ENCODE results near the gene TNS1.
"Not testable (repeated sequence)": the region's sequence is repeated elsewhere in the genome, so short reads cannot be mapped to it uniquely, and the experiment has no call there.

The TNS1 gene

DNA sequence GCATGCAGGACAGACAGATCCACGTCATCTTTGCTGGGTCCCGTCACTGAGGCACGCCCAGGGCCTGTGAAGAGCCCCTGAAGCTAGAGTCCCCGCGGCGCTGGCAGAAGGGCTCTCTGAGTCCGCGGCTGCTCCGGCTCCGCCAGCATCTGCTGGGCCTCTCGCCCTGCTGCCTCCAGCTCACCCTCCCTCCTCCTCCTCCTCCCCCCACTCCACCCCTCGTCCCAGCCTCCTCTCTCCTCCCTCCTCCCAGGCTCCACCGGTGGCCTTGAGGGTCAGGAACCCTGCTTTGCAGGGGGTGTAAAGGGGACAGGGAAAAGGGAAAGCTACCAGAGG, at the start of gene TNS1:
Gene TNS1, minus strand, starts transcription at position 151 of the 336 bp plus-strand sequence. Its CDS starts 123 bp downstream, at position 28.
- no peak for DNase-seq

DNA sequence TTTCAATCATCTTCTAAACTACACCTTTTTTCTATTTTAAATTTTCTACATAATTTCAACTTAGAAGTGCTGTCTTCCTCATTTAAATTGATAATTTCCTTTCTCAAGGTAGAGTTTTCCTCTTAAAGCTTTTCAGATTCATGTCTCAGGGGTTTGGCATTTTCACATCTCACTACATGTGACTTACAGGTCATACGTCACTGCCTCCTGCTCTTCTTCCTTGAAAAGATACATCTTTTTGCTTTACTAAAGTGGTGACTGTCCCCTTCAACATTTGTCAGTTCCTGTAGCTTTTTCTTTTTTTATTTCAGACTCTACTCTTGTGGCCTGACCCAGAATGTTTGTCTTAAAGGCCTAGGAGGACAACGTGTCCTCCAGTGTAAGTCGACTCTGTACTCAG, 49.1 kb upstream of the TNS1 start:
- DNase-seq = no peak

DNA sequence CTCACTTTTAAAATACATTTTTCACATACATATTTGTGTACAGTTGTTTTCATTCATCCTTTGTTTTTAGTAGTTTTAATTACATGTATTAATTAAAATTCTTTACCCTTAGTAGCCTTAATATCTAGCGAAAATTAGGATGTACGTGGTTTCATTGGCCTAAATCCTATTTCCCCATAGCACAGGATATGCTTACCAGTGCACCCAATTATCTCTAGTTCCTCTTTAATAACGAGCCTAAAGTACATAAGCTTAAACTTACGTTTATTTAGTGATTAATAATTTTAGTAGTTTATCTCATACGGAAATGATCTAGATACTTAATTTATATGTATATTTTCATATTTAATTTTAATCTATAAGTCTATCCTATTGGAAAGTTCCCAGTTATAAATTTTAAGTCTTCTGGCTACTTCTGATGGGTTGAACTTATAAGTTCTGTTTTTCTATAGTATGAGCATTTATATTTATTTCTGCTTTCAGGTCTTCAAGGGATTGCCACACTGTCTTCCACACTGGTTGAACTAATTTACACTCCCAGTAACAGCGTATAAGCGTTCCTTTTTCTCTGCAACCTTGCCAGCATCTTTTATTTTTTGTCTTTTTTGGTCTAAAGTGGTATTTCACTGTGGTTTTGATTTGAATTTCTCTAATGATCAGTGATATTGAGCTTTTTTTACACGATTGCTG, 44.9 kb upstream of the TNS1 start:
- DNase-seq = peak; percentile 42 to 69 (median 63)

DNA sequence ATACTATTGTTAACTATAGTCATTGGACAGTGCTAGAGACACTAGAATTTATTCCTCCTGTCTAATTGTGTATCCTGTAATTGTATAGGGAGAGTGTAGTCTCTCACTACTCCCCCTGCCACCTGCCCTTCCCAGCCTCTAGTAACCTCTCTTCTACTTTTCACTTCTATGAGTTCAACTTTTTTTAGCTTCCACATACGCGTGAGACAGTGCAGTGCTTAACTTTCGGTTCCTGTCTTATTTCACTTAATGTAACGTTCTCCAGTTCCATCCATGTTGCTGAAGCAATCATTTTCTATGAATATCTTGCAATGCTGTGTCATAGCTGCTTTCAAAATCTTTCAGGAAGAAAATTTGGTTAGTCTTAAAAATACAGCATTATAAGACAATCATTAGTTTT, 43.4 kb upstream of the TNS1 start:
- peak; percentile 77 to 97 (median 94) for DNase-seq

DNA sequence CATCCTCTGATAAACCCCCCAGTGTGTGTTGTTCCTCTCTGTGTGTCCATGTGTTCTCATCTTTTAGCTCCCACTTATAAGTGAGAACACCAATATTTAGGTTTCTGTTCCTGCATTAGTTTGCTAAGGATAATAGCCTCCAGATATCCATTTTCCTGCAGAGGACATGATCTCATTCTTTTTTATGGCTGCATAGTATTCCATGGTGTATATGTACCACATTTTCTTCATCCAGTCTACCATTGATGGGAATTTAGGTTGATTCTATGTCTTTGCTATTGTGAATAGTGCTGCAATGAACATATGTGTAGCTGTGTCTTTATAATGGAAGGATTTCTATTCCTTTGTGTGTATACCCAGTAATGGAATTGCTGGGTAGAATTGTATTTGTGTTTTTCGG, 41.8 kb upstream of the TNS1 start:
- DNase-seq = not testable (repeated sequence)

DNA sequence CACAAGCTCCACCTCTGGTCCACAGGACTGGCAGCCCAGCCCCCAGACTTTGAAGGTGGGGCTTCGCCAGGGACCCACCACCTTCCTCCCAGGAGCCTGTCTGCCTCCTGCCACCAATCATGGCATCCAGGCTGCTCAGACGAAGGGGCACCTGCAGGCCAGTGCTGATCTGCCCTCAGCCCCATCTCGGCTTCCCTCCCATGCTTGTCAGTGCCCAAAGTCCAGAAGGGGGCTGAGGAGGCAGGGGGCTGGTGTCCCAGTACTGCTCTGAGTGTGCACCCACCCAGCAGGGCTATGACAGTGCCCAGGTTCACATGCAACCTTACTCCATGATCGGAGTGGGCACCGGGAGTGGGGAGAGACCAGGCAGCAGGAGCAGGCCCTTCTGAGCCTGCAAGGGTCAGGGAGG, 40.9 kb upstream of the TNS1 start:
- DNase-seq = no peak

DNA sequence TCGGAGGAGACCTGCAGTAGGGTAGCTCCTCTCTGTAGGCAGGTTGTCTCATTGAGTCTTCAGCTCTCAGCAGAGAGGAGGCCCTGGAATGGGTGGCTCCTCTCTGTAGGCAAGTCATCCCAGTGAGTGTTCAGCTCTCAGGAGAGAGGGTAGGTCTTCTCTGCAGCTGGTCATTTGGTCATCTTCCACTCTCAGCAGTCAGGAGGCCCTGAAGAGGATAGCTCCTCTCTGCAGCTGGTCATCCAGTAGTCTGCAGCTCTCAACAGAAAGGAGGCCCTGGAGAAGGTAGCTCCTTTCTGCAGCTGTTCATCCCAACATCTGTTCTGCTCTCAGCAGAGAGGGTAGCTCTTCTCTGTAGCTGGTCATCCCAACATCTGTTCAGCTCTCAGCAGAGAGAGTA, 40.3 kb upstream of the TNS1 start:
- no peak for DNase-seq

DNA sequence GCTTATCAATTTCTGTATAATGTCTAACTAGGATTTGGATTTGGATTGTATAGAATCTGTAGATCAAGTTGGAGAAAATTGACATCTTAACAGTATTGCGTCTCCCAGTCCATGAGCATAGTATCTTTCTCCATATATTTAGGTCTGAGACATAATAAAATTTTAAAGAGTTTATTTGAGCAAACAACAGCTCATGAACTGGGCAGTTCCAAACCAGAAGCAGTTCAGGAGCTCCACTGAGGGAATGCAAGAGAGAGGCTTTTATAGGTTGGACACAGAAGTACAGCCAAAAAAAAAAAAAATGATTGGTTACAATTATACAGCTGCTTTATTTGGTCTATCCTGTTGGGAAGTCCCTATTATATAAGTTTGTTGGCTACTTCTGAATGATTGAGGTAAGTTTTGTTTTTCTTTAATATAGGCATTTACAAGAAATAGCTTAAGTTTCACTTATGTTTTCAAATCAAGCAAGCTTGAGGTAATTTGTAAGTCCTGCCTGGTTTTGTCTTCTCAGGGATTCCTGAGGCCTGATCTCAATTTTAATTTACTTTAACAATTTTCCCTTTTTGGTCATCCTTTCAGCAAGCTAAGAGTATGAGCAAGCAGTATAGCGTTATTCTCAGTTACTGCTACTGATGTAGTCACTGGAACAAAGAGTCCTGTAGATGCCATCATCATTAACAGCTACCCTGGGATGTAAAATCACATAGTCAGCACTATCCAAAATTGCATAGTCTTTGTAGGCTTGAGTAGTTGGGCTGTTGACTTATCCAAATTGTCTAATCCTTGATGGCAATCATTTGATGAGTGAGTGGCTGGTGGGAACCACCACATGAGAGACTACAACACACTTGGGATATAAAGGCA, 38.7 kb upstream of the TNS1 start:
- DNase-seq = peak; percentile 27 to 83 (median 39)

DNA sequence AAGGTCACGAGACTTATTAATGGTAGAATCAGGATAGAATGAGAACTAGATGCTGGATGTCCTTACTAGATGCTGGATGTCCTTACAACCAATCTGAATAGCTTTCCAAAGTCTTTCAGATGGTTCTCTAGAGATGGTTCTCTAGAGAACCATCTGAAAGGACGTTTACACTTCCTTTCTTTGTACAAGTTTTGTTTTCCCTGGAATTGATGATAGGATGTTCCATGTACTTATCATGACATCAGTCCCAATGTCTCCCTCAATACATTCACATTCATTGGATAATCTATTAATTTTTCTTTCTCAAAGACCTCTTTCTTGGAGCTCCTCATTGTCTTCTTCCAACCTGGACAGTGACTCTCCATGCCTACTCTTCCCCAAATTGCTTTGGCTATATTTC, 38.1 kb upstream of the TNS1 start:
- no peak for DNase-seq

DNA sequence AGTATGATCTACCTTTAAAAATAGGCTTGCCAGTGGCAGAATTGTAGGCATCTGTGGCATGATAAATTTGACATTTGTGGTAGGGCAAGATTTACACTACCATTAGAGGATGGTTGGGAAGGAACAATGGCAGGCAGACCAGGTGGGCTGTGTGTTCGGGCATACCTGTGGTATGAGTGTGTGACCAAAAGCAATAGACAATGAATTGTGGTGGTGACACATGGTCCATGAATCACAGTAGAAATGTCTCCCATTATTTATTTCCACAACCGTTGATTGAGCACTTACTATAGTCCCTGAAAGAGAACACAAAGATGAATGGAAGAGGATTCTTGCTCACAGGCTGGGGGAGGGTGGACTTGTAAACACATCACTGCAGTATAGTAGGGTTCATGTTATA, 36.4 kb upstream of the TNS1 start:
- no peak for DNase-seq

DNA sequence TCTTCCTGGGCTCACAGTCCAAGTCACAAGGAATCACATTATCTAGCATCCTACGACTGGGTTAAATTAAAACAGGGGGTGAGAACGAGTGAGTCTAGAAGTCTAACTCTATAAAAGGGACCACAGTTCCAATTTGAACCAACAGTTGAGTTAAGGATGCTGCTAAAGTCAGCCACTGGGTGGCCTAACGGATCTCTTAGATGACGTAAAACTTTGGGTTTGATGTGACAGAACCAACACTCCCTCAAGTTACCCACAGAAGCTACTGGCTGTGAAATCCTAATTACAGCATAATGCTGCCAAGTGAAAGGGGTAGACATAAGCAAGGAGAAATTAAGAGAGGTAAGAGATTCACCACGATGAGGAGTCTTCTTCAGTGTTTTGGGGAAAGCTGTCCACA, 33.6 kb upstream of the TNS1 start:
- DNase-seq = peak; percentile 62 to 78 (median 76)

DNA sequence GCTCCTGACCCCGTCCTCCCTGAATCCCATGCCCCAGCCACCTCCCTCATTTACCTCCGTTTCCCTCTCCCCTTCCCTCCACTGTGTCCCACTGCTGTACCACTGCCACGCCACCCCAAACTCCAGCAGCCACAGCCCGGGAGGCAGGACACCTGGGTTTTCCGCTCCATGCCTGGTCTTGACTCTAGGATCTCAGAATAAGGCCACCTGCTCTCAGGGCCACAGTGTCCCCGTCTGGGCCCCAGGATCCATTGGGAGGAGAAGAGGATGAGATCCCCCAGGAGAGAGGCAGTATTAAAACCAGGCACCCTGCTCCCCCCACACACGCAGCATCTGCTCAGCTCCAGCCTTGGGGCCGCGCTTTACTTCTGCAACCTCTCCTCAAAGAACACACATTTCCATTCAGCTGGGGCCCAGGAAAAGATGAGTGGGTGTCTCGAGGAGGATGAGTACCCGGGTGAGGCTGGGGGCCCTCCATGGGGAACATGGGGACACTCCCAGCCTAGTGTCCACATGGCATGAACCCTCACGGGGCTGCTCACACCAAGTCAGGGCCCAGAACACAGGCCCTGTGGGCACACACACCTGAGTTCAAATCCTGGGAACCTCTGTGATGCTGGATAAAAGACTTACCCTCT, 32.8 kb upstream of the TNS1 start:
- DNase-seq = no peak

DNA sequence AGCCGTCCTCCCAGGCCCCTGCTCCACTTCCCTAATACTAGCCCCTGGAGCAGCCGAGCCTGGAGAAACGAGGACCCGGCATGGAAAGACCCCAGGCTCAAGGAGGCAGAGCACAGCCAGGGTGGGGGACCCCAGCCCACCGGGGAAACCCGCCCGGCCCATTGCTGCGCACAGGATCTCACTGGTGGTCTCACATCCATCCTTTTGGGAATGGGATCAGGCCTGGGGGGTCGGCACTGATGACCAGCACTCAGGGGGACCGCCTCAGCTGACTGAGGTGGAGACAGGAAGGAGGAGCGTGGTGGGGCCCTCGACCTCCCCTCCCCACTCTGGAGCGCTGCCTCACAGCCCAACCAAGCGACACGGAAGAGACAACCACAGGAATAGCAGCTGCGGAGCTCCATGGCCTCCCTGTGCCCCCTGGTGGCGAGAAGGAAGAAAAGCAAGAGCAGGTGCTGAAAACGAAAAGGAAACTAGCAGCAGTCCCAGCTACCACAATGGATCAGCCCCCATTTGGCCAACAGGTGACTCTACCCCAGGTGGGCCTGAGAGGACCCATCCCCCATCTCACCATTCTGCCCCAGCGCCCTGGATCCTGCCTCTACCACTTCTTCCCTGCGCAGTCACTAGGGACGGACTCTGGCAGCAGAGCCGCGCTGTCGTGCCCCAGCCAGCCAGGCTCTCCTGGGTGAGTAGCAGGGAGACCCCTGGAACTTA, 31.9 kb upstream of the TNS1 start:
- peak; percentile 71 to 91 (median 90) for DNase-seq

DNA sequence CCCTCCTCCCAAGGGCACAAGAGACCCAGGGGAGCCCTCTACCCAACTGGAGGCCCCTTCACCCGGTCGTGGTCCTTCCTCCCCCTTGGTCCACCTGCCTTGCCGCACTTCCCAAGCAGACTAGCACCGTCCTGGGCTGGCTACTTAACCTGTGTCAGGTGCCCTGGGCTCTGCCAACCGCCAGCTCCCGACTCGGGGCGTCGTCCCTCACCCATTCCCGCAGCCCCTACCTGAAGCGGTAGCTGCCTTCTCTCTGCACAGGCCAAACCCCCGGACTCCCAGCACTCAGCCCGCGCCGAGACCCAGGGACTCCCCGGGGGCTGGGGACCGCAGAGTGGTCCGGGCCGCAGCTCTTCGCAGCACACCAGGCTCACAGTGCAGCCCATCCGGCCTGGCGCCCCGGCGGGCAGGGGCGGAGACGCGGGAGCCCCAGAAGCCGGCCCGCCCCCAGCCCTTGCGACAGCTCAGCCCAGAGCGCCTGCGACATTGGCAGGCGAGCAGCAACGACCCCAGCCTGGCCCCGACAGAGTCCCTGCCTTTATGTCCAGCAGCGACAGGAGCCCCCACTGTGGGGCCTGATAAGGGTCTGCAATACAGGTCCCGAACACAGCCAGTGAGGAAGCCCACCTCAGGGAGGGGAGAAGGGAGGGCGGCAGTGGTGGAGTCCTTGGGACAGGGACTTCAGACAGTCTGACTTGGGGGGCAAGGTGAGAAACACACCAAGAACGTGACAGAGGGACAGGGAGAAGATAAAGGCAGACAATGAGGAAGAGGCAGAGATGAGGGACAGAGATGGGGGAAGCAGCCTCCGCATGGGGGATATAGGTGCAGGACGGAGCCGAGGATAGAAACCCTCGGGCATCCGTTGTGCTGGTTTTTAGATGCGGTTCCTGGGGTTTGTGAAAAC, 31.0 kb upstream of the TNS1 start:
- peak in 1 of 3 donors; percentile 47 for DNase-seq

DNA sequence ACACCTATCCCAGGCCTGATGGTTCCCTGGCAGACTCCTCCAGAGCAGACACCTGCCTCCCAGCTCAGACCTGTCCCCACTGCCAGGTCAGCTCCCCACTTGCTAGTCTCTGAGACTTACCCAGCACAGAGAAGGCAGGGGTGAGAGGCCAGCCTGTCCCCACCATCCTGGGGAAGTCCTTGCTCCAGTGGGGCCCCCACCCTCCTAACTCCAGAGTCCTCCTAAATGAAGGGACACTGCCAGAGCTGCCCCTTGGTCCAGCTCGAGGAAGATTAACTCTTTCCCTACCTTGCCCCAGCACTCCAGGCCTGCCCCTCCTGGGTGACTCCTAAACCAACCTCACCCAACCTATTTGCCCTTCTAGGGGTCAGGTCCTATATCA, 30.4 kb upstream of the TNS1 start:
- DNase-seq = no peak

DNA sequence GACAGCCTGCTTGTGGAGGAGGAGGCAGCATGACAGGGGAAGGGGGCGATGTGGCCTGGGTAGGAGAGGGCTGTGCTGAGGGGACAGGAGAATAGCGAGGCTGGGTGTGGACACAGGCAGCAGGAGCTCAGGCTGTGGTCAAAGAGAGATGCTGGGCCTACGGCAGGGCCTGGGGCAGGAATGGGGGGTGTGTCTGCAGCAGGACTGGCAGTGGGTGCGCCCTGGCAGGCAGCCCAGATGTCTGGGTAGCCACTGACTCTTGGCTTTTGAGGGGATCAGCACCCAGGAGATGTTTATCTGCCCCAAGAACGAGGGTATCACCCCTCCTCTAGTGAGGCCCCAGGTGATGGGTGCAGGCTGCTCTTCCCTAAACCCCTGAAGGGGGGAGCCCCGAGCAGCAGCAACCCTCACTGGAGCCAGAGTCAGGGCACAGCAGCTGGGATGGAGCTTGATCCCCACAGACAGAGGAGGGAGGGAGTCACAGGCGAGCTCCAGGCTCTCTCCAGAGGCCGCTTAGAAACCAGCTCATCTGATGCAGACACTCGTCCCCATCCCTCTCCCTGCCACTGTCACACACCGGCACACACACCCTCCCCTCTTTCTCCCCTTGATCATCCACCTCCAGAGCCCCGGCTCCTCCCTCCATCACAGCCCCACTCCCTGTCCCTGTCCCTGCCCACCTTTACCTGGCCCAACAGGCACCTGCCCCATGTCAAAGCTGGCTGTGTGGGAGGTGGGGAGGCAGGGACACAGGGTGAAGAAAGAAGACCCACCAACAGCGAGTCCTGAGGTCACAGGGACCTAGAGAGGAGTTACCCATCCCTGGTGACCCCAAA, 29.8 kb upstream of the TNS1 start:
- no peak for DNase-seq

DNA sequence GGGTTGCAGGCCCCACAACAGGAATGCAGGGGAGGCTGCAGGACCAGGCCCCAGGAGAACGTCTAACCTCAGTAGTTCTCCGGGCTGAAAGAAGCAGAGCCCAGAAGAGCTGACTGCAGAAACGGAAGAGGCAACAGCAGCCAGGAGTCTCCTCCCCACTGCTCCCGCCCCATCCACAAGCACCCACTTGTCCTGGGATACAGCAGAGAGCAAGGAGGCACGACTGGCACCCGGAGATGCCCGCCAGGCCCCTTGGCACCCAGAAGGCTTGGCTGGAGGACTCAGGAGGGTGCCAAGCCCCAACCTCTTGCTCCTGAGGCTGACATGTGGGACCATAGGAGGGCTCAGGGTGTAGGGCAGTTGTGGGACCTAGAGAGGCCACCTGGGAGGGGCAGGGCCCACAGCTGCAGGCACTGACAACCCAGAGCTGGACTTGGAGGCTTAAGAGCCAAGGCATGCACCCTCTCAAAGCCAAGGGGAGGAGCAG, 29.0 kb upstream of the TNS1 start:
- DNase-seq = no peak

DNA sequence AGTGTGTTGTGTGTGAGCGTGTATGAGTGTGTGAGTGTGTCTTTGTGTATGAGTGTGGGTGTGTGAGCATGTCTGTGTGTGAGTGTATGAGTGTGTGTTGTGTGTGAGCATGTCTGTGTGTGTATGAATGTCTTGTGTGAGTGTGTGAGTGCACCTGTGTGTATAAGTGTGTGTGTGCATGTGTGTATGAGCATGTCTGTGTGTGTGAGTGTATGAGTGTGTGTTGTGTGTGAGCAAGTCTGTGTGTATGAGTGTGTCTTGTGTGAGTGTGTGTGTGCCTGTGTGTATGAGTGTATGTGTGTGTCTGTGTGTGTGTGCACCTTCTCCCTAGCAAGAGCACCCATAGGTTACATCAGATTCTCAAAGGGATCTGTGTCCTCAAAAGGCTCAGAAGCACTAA, 28.5 kb upstream of the TNS1 start:
- no peak for DNase-seq

DNA sequence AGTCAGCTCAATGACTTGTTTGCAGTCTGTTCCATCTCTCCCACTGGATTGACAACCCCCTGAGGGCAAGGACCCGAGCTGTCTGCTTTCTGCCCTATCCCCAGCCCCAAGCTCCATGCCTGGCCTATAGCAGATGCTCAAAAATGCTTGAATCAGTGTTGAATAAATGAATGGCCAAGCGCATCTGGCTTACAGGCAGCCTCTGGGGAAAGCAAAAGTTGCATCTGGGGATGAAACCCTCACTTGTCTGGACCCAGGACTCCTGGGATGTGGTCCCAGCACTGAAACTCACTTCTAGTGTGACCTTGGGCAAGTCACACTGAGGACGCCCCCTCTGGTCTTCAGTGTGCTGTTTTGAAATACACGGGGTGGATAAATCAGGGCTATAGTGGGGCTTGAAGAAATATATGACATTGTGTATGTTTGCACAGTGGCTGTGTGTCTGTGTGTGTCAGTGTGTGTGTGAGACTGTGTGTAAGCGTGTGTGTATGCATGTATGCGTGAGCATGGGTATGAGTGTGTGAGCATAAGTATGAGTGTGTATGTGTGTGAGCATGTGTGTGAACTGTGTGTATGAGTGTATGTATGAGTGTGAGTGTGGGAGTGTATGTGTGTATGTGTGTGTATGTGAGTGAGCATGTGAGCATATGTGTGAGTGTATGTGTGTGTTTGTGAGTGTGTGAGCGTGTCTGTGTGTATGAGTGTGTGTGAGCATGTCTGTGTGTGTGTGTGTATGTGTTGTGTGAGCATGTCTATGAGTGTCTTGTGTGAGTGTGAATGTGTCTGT, 27.8 kb upstream of the TNS1 start:
- DNase-seq = no peak

All from suppressor macrophage treated with lipopolysaccharide for 1 hour (primary cell).